ENCODE results near the gene WDR48. TPM values are rescaled to one million over a fixed set of nuclear protein-coding genes. Genes with fewer than 3 reads are reported as not detected.

The WDR48 gene
- total RNA-seq, 1 donor from 2014 or later = 36.7 TPM

DNA sequence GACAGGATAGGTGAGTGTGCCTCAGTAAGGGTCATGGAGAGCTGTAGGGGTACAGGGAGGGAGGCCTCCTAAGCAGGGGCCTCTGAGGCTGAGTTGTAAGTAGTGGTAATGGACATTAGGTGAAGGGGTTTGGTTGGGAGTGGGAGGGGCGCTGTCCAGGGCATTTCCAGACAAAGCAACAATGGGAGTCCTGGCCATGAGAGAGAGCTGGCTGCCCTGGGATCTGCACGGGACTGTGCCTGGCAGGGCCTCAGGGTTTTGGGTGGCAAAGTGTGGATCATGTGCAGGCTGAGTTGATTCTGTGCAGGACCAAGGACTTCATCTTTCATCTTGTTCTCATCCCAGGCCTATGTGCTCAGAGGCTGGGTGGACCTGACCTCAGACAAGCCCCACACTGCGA, 60.3 kb downstream of the WDR48 start:
- no peak overlapping the region for H3K27ac ChIP-seq
- H3K27me3 ChIP-seq = no peaks in the 10 kb centered on the region
- H3K4me3 ChIP-seq = no peak overlapping the region
- H3K4me1 ChIP-seq = peaks cover 10% of the 10 kb centered on the region
- TF ChIP-seq CTCF (IDR thresholded peaks at IDR 0.05) = no peak
- ATAC-seq = no peak
- intact Hi-C loops (cut with DNase I) = no loop called here
- no peak for DNase-seq
- no peaks in the 10 kb centered on the region for H3K36me3 ChIP-seq
- no peaks in the 10 kb centered on the region for H3K9me3 ChIP-seq

DNA sequence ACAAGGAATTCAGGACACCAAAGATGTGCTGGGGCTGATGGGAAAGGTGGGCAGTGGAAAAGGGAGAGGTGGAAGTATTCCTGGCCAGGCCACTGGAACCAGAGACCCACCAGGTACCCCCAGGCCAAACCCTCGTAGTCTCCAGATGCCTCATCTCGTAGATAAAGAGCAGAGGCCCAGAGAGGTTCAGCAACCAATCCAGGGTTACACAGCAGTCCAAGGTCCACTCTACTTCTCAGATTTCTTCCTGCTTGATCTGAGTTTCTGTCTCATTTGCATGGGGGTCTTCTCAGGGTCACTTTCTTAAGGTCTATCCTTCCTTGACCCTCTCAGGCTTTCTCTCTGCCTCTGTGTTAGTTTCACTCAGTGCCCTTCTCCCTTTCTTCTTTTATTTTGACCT, 60.7 kb downstream of the WDR48 start:
- no peaks in the 10 kb centered on the region for H3K36me3 ChIP-seq
- no peak overlapping the region for H3K27ac ChIP-seq
- no peak for TF ChIP-seq CTCF (IDR thresholded peaks at IDR 0.05)
- no peaks in the 10 kb centered on the region for H3K27me3 ChIP-seq
- H3K9me3 ChIP-seq = no peaks in the 10 kb centered on the region
- H3K4me1 ChIP-seq = peaks cover 10% of the 10 kb centered on the region
- H3K4me3 ChIP-seq = no peak overlapping the region
- intact Hi-C loops (cut with DNase I) = no loop called here
- DNase-seq (no peak), ATAC-seq (no peak)

DNA sequence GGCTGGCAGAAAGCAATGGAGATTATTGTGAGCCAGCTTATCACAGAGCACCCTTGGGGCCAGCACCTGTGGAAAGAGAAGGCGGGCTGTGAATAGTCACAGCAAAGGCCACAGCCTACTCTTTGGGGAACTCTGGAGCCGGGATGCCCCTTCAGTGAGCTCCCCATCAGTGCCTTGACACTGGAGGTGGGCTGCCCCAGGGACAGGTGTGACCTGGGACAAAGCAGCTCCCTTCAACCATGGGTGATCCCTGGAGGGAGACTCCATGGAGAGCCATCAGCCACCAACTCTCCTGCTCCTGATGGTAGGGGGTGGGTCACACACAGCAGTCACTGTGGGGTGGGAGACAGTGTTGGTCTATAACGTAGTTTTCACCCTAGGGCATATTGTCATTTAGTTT, 61.5 kb downstream of the WDR48 start:
- no peaks in the 10 kb centered on the region for H3K27me3 ChIP-seq
- ATAC-seq = no peak
- H3K27ac ChIP-seq = no peak overlapping the region
- no peak overlapping the region for H3K4me3 ChIP-seq
- no peak for DNase-seq
- H3K4me1 ChIP-seq = peaks cover 5% of the 10 kb centered on the region
- no peak for TF ChIP-seq CTCF (IDR thresholded peaks at IDR 0.05)
- no peaks in the 10 kb centered on the region for H3K9me3 ChIP-seq
- intact Hi-C loops (cut with DNase I) = no loop called here
- H3K36me3 ChIP-seq = no peaks in the 10 kb centered on the region

DNA sequence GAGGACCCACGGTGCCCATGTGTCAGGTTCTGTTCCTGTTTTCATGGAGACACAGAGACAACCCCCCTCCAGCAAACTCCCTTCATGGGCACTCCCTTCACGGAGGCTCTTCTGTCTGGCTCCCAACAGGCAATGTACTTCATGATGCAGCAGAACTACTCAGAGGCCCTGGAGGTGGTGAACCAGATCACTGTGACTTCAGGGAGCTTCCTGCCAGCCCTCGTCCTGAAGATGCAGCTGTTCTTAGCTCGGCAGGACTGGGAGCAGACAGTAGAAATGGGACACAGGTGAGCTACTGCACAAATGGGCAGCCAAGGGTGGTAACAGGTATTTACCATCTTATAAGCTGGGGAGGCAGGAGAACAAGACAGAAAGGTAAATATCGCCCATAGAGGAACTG, 62.6 kb downstream of the WDR48 start:
- no peaks in the 10 kb centered on the region for H3K36me3 ChIP-seq
- H3K4me3 ChIP-seq = no peak overlapping the region
- no peak for ATAC-seq
- no peaks in the 10 kb centered on the region for H3K9me3 ChIP-seq
- H3K27me3 ChIP-seq = no peaks in the 10 kb centered on the region
- no peak overlapping the region for H3K27ac ChIP-seq
- no peaks in the 10 kb centered on the region for H3K4me1 ChIP-seq
- DNase-seq = no peak
- intact Hi-C loops (cut with DNase I) = no loop called here
- TF ChIP-seq CTCF (IDR thresholded peaks at IDR 0.05) = no peak

DNA sequence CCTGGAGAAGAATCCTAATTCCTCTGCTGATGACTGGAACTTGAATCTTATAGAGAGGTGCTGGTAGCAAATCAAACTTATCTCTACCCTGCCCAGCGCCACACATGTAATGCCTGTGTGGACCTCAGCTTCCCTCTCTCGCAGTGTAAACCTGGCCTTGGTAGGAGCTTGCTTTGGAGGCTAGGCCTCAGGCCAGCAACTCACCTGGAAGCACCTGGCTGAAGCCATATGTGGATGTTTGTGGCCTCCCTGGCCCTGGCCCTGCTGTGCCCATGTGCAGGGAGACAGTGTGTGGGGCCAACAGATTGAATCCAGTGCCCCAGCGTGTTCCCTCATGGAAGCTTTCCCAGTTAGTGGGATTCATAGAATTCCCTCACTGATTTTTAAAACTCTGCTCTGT, 64.1 kb downstream of the WDR48 start:
- Histone ChIP-seq H3K36me3 (no peaks in the 10 kb centered on the region), H3K9me3 (no peaks in the 10 kb centered on the region), H3K27ac (no peak overlapping the region), H3K27me3 (no peaks in the 10 kb centered on the region), H3K4me1 (no peaks in the 10 kb centered on the region), H3K4me3 (no peak overlapping the region)
- intact Hi-C loops (cut with DNase I) = no loop called here
- ATAC-seq (no peak), DNase-seq (no peak)
- no peak for TF ChIP-seq CTCF (IDR thresholded peaks at IDR 0.05)

DNA sequence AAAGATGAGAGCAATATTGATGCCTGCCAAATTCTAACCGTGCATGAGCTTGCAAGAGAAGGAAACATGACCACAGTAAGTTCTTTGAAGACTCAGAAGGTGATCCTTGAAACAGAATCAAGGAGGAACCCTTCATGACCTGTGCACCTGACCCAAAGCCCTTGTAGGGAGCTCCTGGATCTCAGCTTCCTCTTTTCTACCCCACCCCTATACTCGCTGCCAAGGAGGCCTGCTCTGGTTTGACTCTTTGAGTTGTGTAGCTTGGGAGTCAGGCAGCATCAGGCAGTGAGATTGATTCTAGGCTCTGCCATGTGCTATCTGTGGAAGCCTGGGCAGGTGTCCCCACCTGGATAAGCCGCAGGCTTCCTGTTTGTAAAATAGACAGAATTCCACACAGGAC, 66.3 kb downstream of the WDR48 start:
- intact Hi-C loops (cut with DNase I) = no loop called here
- H3K4me1 ChIP-seq = no peaks in the 10 kb centered on the region
- H3K27me3 ChIP-seq = no peaks in the 10 kb centered on the region
- TF ChIP-seq CTCF (IDR thresholded peaks at IDR 0.05) = no peak
- no peak overlapping the region for H3K4me3 ChIP-seq
- no peak for ATAC-seq
- H3K27ac ChIP-seq = no peak overlapping the region
- no peak for DNase-seq
- H3K36me3 ChIP-seq = no peaks in the 10 kb centered on the region
- no peaks in the 10 kb centered on the region for H3K9me3 ChIP-seq

Measured in upper lobe of right lung (tissue), 1 donor.